Measurements from ENCODE around the gene ADH7. TPM values are rescaled to one million over a fixed set of nuclear protein-coding genes. Genes with fewer than 3 reads are reported as not detected.

ADH7 gene
- not detected in 2 replicates for total RNA-seq
- long read RNA-seq, result 0 reads

GRCh38 chr4:99435154-99435553 is at the start of gene ADH7:
Gene ADH7, minus strand, starts transcription at chr4:99435342. Its CDS starts 109 bp downstream, at chr4:99435233.
- Mint-ChIP-seq H3K9me3 (no peaks in the 10 kb centered on the region), H3K4me3 (no peak within 1 kb of the TSS), H3K27me3 (ENCODE audit: low read depth) (no peaks in the 10 kb centered on the region), H3K36me3 (ENCODE audit: low read depth) (no peaks in the 10 kb centered on the region), H3K27ac (ENCODE audit: unreplicated experiment) (no peak within 1 kb of the TSS), H3K4me1 (no peaks in the 10 kb centered on the region)
- DNase-seq (ENCODE audit: low read depth, low spot score), result no peak
- no peak for TF ChIP-seq CTCF (conservative IDR thresholded peaks at IDR 0.05)

- Mint-ChIP-seq H3K27ac (ENCODE audit: unreplicated experiment) (no peak overlapping the region), H3K4me3 (no peak overlapping the region), H3K27me3 (ENCODE audit: low read depth) (no peaks in the 10 kb centered on the region), H3K36me3 (ENCODE audit: low read depth) (peaks cover 19% of the 10 kb centered on the region), H3K9me3 (peaks cover 24% of the 10 kb centered on the region), H3K4me1 (no peaks in the 10 kb centered on the region)
- TF ChIP-seq CTCF (conservative IDR thresholded peaks at IDR 0.05), result no peak
- DNase-seq (ENCODE audit: low read depth, low spot score), result no peak
These were observed 48.5 kb upstream of the ADH7 start for GRCh38 chr4:99483636-99484035.

GRCh38 chr4:99473131-99473530 is 38.0 kb upstream of the ADH7 start:
- Mint-ChIP-seq H3K4me3 (no peak overlapping the region), H3K27me3 (ENCODE audit: low read depth) (no peaks in the 10 kb centered on the region), H3K36me3 (ENCODE audit: low read depth) (no peaks in the 10 kb centered on the region), H3K9me3 (peaks cover 8% of the 10 kb centered on the region), H3K4me1 (peaks cover 33% of the 10 kb centered on the region), H3K27ac (ENCODE audit: unreplicated experiment) (no peak overlapping the region)
- no peak for DNase-seq (ENCODE audit: low read depth, low spot score)
- no peak for TF ChIP-seq CTCF (conservative IDR thresholded peaks at IDR 0.05)

GRCh38 chr4:99471896-99472295 is 36.8 kb upstream of the ADH7 start:
- no peak for TF ChIP-seq CTCF (conservative IDR thresholded peaks at IDR 0.05)
- H3K36me3 Mint-ChIP-seq (ENCODE audit: low read depth), result no peaks in the 10 kb centered on the region
- H3K4me3 Mint-ChIP-seq, result no peak overlapping the region
- peaks cover 45% of the 10 kb centered on the region for H3K4me1 Mint-ChIP-seq
- DNase-seq (ENCODE audit: low read depth, low spot score), result no peak
- H3K27me3 Mint-ChIP-seq (ENCODE audit: low read depth), result no peaks in the 10 kb centered on the region
- H3K9me3 Mint-ChIP-seq, result peaks cover 8% of the 10 kb centered on the region
- no peak overlapping the region for H3K27ac Mint-ChIP-seq (ENCODE audit: unreplicated experiment)

GRCh38 chr4:99471349-99471748 is 36.2 kb upstream of the ADH7 start:
- DNase-seq (ENCODE audit: low read depth, low spot score), result no peak

More at GRCh38 chr4:99471349-99471748, 36.2 kb upstream of the ADH7 start:
- TF ChIP-seq CTCF (conservative IDR thresholded peaks at IDR 0.05), result no peak
- Mint-ChIP-seq H3K27me3 (ENCODE audit: low read depth) (no peaks in the 10 kb centered on the region), H3K4me1 (peaks cover 47% of the 10 kb centered on the region), H3K27ac (ENCODE audit: unreplicated experiment) (no peak overlapping the region), H3K4me3 (no peak overlapping the region), H3K36me3 (ENCODE audit: low read depth) (no peaks in the 10 kb centered on the region), H3K9me3 (peaks cover 8% of the 10 kb centered on the region)
